Frontal cortex (tissue), 4 donors: Measurements from ENCODE around the gene CFHR4. TPM values are rescaled to one million over a fixed set of nuclear protein-coding genes. Genes with fewer than 3 reads are reported as not detected.
"Not testable (repeated sequence)": the region's sequence is repeated elsewhere in the genome, so short reads cannot be mapped to it uniquely, and the experiment has no call there.

Source experiments
- DNase-seq, 2 donors: peaks; one replicate each; pipeline ENCODE4 v3.0.0; 2012; ENCODE audit warnings: low spot score in 2 of 2
- FAIRE-seq: peaks from 2 replicates; lab custom pipeline; 2012; peaks lifted over from hg19 to GRCh38; lab: Jason Lieb, UNC
- total RNA-seq: library from RNA; depleted of rRNA; stranded (reverse); fragments of >200 nt; gene quantifications from one replicate; pipeline ENCODE4 v1.2.3, GENCODE V29; 2014
- donor health status: control.
- donor health status: control.
- donor health status: control.

The CFHR4 gene
- total RNA-seq, 1 donor from 2014 or later, result 0.41 TPM

DNA sequence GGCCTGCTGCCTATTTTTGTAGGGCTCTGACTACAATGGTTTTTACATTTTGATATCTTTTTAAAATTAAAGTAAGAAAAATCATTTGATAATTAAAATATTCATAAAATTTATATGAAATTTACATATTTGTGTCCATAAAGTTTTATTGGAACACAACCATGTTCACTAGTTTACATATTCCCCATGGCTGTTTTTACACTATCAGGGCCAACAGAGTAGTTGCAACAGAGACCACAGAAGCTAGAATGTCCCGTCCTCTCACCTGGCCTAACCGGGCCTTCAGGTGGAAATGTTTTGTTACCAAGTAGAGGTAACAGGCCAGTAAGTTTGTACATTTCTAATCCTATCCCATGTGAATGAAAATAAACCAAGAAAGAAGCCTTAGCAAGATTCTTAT, 45.0 kb downstream of the CFHR4 start:
- not testable (repeated sequence) for FAIRE-seq, DNase-seq

GRCh38 chr1:196933531-196934189, 45.8 kb downstream of the CFHR4 start:
- DNase-seq, result no peak

GRCh38 chr1:196941474-196941873, 53.6 kb downstream of the CFHR4 start:
- not testable (repeated sequence) for FAIRE-seq, DNase-seq

More at GRCh38 chr1:196933531-196934189, 45.8 kb downstream of the CFHR4 start:
- no peak for FAIRE-seq

GRCh38 chr1:196943568-196943967, 55.7 kb downstream of the CFHR4 start, which contains the start of gene CFHR2:
Gene CFHR2 (plus strand): TSS chr1:196943738. CDS start chr1:196943881, 143 bp downstream.
- FAIRE-seq, result not testable (repeated sequence)

DNA sequence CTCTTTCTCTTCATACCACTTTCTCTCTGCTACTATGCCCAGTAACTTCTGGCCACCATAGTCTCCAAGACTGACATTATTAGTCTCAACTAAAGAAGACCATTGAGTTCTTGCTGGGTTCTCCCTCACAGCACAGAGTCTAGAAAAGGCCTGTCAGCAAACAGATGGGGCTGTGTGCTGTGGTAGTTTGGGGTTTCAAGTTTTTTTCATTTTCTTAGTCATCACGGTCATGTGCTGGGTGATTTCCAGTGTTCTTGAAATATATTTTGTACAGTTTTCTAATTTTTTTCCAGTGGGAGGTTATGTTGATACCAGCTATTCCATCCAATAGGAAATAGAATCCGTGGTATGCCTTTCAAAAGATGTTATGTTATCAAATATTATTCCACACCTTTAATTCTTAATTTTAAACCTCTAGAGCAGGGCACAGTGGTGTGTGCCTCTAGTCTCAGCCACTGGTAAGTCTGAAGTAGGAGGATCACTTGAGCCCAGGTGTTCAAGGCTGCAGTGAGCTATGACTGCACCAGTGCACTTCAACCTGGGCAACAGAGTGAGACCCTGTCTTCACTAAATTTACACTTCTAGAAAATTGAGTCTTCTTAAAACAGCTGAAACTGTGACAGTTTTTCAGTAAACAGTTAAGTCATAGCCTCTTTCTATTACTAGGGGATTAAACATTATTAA, 64.0 kb downstream of the CFHR4 start:
- no peak for FAIRE-seq
- no peak for DNase-seq

More at GRCh38 chr1:196943568-196943967, 55.7 kb downstream of the CFHR4 start, which contains the start of gene CFHR2:
- DNase-seq, result not testable (repeated sequence)

- DNase-seq (no peak), FAIRE-seq (no peak)
Observed at GRCh38 chr1:196954778-196955177, 66.9 kb downstream of the CFHR4 start.

- FAIRE-seq, result no peak
- DNase-seq, result no peak
Observed at GRCh38 chr1:196955926-196956325, 68.1 kb downstream of the CFHR4 start.

DNA sequence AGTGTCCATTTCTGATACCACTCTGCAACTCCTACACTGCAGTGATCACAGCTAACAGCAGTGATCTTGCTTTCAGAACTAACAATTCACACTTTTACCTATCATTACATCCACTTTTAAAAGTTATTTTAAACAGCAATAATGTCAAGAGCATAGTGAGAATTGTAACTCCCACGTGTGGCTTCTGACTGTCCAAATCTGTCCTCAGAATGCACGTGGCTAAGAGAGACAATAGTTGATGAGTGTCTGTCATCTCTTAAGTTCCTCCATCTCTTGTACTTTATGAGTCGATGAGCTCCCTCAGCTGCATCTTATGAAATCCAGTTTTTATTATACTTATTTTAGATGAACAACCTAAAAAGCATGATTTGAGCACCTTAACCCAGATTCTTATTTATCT, 73.0 kb downstream of the CFHR4 start:
- FAIRE-seq (no peak), DNase-seq (no peak)

Other genes starting within 250 kb of the CFHR4 start
- 30.6 TPM for gene CFH, start 236.0 kb upstream of the CFHR4 start, total RNA-seq
- gene CFHR3, start 113.2 kb upstream of the CFHR4 start, total RNA-seq, result not detected
- 0.41 TPM for gene CFHR1, start 68.3 kb upstream of the CFHR4 start, total RNA-seq
- gene CFHR2, start 55.7 kb downstream of the CFHR4 start, total RNA-seq, result not detected
- not detected for gene CFHR5, start 89.5 kb downstream of the CFHR4 start, total RNA-seq
- gene F13B, start 179.2 kb downstream of the CFHR4 start, total RNA-seq, result not detected